Ovary (tissue), 3 donors: ENCODE data around the gene PTPN7.

Experiments used
- CTCF ChIP-seq, 3 donors: fragments of 450-650 bp in 2 of 3; fragments of 200-600 bp in 1 of 3; IDR thresholded peaks; one replicate each; pipeline versions ENCODE4 v1.5.1 to v1.8.0; 2016 to 2022; ENCODE audit warnings: antibody characterized with exemption in 3 of 3, mild to moderate bottlenecking in 1 of 3
- POLR2A ChIP-seq: fragments of 450-650 bp; IDR thresholded peaks from one replicate; pipeline ENCODE4 v1.6.1; 2017; ENCODE audit warnings: antibody characterized with exemption, mild to moderate bottlenecking, moderate library complexity
- donor health status: DM: no; HTN: no; CAD: no.

- TF ChIP-seq CTCF (IDR thresholded peaks at IDR 0.05) (no peak), POLR2A (no peak)
Measured at GRCh38 chr1:202105571-202106339, 54.6 kb downstream of the PTPN7 start.
